ENCODE results near the gene CACNA1A. TPM values are rescaled to one million over a fixed set of nuclear protein-coding genes. Genes with fewer than 3 reads are reported as not detected.
A peak's percentile ranks its signal among the peaks of the same experiment; 100 is the strongest.
"Not testable (repeated sequence)": the region's sequence is repeated elsewhere in the genome, so short reads cannot be mapped to it uniquely, and the experiment has no call there.

Gene CACNA1A
- total RNA-seq, 1 experiment from 2014 or later: not detected

DNA sequence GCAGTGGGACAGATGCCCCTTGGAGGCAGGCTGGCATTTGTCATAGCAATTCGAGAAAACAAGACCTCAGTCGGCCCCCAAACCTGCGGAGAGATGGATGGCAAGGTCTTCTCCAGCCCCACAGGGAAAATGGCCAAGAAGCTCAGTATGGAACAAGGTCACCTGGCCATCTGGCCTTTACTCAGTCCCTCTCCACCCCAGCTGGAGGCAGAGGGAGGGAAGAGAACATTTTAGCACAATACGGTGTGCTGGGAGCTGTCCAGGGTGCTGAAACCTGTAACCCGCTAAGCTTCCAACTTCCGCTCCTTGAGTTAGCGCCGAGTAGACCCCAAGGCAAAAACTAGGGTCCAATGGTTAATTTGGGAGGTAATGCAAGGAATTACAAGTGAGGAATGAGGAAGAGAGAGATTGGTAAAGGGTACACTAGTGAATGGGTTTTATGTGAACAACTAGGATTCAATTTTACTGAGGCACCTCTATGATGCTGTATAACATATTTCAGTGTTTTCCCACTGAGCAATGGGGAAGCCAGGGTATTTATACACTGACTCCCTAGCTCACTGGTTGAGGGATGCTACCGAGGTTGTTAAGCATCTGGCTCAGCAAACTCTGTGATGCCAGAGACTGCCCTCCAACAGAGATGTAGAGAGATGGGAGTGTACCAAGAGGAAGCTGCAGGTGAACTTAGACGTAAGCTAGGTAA is 64.3 kb downstream of the CACNA1A start:
- DNase-seq (ENCODE audit: low read depth, low spot score): peak; percentile 33
- in situ Hi-C loops (cut with HindIII; ENCODE audit: low pct_unique_long_range_greater_than_20kb, low sequenced_read_pairs): no loop called here

DNA sequence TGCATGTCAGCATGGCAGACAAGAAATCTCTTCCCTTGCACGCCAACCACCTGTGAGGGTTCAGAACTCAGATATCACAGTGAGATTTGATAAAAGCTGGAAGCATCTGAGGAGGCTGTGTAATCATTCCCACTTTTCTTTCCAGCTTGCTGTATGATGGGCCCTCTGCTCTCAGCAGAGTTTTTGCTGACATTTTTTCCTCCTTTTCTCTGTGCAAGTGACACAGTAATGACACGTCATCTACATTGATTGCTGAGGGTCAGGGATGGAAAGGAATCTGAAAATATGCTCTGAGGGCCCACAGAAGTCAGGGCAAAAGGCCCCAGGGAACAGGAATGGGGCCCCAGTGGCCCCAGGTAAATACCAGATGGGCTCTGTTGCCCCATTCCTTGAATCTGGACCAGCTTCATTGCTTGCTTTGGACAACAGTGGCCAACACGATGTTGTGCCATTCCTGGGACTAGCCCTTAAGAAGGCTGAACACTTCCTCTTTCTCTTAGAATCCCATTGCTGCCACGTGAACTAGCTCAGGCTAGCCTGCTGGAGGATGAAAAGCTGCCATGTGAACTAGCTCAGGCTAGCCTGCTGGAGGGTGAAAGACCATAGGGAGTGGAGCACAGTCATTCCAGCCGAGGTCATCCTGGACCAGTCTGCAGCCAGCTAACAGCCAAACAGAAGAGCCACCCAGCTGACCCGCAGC is 68.2 kb downstream of the CACNA1A start:
- in situ Hi-C loops (cut with HindIII; ENCODE audit: low pct_unique_long_range_greater_than_20kb, low sequenced_read_pairs): no loop called here
- no peak for DNase-seq (ENCODE audit: low read depth, low spot score)

DNA sequence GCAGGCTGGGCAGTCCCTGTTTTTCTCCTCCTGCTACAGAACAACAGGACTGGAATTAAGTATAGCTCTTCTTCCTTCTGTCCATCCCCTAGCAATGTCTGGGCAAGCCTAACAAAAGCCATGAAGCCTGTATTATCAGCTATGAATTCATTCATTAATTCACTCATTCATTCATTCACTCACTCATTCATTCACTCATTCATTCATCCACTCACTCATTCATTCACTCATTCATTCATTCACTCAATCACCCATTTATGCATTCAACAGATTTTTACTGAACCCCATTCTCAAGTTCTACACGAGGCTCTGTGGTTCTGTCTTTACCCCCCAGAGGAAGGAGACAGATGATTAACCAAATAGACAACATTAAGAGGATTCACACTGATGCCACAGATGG is 69.9 kb downstream of the CACNA1A start:
- in situ Hi-C loops (cut with HindIII; ENCODE audit: low pct_unique_long_range_greater_than_20kb, low sequenced_read_pairs): no loop called here
- DNase-seq (ENCODE audit: low read depth, low spot score): no peak

DNA sequence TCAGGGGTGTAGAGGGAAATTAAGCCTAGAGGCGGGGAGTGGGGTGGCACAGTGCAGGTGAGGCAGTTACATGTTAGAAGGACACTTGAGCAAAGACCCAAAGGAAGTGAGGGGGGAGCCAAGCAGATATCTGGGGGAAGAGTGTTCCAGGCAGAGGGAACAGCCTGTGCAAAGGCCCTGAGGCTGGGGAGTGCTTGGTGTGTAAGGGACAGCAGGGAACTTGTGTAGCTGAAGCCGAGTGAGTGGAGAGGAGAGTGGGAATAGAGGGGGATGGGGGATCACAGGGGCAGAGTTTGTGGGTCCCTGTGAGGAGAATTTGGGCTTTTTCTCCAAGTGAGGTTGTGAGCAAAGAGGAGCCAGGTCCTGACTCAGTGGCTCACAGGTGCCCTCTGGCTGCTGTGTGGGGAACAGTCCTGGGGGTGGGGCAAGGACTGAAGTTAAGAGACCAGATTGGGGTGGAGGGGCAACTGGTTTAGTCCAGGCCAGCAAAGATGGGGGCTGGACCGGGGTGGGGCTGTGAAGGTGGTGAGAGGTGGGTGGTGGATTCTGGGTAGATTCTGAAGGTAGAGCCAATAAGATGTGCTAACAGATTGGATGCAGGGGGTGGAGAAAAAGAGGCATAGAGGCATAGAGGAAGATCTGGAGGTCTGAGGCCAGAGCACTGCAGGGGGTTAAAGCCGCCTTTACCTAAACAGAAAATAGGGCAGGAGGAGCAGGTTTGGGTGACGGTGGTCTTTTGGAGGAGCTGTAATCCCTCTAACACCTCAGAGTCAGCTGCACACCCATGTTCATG is 75.3 kb downstream of the CACNA1A start:
- in situ Hi-C loops (cut with HindIII; ENCODE audit: low pct_unique_long_range_greater_than_20kb, low sequenced_read_pairs): no loop called here
- peak; percentile 58 for DNase-seq (ENCODE audit: low read depth, low spot score)

DNA sequence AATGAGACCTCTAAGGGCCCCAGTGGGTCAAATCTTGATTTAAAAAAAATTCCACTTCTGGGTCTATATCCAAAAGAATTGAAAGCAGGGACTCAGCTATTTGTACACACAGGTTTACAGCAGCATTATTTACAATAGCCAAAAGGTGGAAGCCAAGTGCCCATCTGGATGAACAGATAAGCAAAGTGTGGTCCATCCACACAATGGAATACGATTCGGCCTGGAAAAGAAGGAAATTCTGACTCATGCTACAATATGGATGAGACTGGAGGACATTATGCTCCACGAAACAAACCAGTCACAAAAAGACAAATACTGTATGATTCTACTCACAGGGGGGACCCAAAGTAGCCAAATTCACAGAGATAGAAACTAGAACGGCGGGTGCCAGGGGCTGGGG is 76.7 kb downstream of the CACNA1A start:
- in situ Hi-C loops (cut with HindIII; ENCODE audit: low pct_unique_long_range_greater_than_20kb, low sequenced_read_pairs): no loop called here
- DNase-seq (ENCODE audit: low read depth, low spot score): no peak

DNA sequence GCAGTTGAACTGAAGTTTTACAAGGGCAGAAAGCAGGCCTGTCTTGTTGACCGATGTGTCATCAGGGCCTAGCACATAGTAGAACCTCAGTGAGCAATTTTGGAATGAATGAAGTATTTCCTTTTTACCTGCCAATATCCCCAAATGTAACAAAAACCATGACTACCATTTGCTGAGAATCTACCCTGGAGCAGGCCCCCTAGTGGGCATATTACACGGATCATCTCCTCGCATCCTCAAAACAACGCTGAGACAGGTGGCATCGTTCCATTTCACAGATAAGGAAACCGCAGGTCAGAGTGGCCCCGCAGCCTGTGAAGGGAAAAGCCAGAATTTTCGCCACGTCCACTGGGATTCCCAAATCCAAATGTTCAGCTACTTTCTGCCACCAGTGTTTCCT is 77.9 kb downstream of the CACNA1A start:
- DNase-seq (ENCODE audit: low read depth, low spot score): peak; percentile 42

DNA sequence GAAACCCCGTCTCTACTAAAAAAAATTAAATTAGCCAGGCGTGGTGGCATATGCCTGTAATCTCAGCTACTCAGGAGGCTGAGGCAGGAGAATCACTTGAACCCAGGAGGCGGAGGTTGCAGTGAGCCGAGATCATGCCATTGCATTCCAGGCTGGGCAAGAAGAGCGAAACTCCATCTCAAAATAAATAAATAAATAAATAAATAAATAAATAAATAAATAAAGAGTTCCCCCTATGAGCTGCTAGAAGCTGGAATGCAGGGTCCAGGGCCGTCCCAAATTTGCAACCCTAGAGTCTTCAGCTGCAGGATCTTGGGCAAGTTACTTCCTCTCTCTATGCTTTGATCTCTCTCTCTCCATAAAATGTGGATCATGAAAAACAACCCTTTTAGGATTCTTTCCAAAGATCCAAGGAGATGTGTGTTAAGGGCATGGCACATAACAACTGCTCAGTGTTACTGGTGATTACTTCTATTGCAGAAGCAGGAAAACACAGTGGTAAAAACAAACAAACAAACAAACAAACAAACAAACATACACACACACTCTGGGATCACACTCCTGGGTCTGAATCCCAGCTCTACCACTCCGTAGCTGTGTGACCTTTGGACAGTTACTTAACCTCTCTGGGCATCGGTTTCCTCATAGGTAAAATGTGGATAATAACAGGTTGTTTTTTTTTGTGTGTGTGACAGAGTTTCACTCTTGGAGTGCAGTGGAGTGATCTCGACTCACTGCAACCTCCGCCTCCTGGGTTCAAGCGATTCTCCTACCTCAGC is 78.8 kb downstream of the CACNA1A start:
- no peak for DNase-seq (ENCODE audit: low read depth, low spot score)
- in situ Hi-C loops (cut with HindIII; ENCODE audit: low pct_unique_long_range_greater_than_20kb, low sequenced_read_pairs): no loop called here

More for the DNA sequence above, 77.9 kb downstream of the CACNA1A start:
- in situ Hi-C loops (cut with HindIII; ENCODE audit: low pct_unique_long_range_greater_than_20kb, low sequenced_read_pairs): no loop called here

DNA sequence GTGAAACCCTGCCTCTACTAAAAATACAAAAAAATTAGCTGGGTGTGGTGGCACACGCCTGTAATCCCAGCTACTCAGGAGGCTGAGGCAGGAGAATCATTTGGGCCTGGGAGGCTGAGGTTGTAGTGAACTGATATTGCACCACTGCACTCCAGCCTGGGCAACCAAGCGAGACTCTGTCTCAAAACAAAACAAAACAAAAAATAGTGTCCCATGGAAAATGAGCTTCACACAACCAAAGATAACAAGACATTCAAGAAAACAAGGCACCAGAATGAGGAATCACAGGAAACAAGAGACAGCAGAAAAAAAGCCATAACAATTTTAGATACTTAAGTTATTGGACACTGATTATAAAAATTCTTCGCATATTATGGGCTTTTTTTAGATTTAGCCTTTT is 80.4 kb downstream of the CACNA1A start:
- in situ Hi-C loops (cut with HindIII; ENCODE audit: low pct_unique_long_range_greater_than_20kb, low sequenced_read_pairs); DNase-seq (ENCODE audit: low read depth, low spot score): not testable (repeated sequence)

DNA sequence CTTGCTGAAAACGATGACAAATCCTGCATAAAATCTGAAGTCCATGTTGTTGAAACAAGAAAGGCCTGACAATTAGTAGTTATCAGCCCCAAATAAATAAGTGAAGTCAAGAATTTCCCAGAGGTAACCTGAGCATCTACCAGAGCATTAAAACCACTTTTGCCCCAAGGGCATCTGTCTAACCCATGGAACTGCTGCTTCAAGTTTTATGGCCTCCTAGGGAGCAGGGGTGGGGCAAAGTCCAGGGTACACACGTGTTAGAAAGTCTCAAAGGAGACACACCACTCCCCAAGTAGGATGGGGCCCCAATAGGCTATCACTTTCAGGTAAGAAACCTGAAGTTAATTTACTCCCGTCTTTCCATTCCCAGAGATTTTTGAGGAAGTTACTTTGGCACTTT is 81.1 kb downstream of the CACNA1A start:
- in situ Hi-C loops (cut with HindIII; ENCODE audit: low pct_unique_long_range_greater_than_20kb, low sequenced_read_pairs): no loop called here
- DNase-seq (ENCODE audit: low read depth, low spot score): no peak

DNA sequence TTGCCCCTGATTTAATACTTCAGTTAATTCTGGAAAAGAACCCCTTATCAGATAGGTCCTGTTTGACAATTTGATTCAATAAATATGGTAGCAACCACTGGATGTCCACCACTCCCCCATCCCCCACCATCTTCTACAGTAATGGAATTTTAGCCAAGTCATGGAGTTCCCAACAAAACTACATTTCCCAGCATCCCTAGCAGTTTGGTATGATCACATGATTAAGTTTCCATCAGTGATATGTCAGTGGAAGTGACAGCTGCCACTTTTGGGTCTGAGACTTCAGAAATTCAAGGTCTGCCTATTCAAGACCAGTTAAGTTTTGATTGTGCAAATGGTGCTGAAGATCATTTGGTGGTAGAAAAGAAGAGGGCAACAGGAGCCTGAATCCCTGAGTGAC is 85.5 kb downstream of the CACNA1A start:
- DNase-seq (ENCODE audit: low read depth, low spot score): no peak
- in situ Hi-C loops (cut with HindIII; ENCODE audit: low pct_unique_long_range_greater_than_20kb, low sequenced_read_pairs): no loop called here

DNA sequence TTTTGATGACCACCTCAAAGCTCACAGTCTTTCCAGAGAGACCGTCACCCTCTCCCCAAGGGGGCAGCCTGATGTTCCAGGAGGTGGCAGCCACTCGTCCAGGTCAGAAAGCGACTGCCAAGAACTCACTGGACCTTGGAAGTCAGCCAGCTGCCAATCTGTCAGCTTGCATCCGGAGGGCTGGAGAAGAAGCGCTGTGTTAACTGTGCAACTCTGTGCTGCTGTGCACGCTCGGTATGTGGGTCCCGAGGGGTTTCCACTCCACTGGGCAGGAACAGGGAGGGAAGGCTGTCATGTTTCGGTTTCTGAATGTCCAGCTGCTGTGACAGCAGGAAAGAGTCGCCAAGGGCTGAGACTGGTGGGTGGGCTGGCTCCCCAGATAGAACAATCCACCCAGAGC is 89.2 kb downstream of the CACNA1A start:
- DNase-seq (ENCODE audit: low read depth, low spot score): no peak
- in situ Hi-C loops (cut with HindIII; ENCODE audit: low pct_unique_long_range_greater_than_20kb, low sequenced_read_pairs): no loop called here

DNA sequence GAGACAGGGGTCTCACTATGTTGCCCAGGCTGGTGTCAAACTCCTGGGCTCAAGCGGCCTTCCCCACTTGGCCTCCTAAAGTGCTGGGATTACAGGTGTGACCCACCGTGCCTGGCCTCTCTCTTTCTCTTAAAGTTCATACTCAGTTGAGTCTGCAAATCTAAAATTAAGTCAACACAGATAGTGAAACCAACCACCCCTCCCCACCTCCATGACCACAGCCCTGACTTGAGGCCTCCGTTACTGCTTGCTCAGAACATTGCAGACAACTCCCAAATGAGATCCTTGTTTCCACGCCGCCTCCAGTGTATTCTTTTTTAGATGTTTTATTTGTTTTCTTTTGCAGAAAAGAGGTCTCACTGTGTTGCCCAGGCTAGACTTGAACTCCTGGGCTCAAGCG is 94.4 kb downstream of the CACNA1A start:
- DNase-seq (ENCODE audit: low read depth, low spot score): no peak
- in situ Hi-C loops (cut with HindIII; ENCODE audit: low pct_unique_long_range_greater_than_20kb, low sequenced_read_pairs): no loop called here

DNA sequence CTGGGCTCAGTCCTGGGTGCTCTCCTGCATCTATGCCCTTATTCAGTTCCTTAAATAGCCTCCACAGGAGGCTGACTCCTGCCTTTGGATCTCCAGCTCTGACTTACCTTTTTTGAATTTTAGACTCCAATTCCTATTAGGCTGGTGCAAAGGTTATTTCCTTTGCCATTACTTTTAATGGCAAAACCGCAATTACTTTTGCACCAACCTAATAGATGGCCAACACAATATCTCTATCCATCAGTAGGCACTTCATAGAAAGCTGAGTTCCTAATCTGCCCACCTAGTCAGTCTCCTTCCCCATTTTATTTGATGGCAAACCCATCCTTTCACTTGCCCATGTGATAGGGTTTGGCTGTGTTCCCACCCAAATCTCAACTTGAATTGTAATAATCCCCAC is 95.3 kb downstream of the CACNA1A start:
- in situ Hi-C loops (cut with HindIII; ENCODE audit: low pct_unique_long_range_greater_than_20kb, low sequenced_read_pairs): no loop called here
- DNase-seq (ENCODE audit: low read depth, low spot score): no peak

DNA sequence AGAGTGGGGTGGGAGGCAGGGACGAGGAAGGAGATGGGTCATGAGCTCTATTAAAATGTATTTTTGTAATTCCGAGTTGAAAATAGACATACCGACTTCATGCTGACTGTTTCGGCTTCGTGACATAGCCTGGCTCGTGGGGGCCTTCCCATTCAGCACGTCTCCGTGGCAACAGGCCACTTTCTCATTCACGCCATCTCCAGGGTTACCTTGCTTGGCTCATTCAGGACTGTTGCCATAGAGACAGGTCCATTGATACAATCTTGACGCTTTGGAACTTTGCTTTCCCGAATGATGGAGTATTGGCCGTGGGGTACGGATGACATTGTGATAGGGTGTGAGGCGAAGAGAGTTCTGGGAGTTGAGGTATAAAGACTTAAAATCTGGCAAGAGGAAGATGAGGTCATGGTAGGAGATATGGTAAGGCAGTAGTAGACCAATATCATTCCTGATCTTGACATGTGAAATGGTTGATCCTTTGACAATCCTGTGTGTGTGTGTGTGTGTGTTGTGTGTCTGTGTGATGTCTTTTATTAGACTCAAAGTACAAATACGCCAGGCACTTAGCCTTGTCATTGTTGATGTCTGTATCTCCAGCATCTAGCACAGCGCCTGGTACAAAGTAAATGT is 97.3 kb downstream of the CACNA1A start:
- in situ Hi-C loops (cut with HindIII; ENCODE audit: low pct_unique_long_range_greater_than_20kb, low sequenced_read_pairs): no loop called here
- DNase-seq (ENCODE audit: low read depth, low spot score): no peak

DNA sequence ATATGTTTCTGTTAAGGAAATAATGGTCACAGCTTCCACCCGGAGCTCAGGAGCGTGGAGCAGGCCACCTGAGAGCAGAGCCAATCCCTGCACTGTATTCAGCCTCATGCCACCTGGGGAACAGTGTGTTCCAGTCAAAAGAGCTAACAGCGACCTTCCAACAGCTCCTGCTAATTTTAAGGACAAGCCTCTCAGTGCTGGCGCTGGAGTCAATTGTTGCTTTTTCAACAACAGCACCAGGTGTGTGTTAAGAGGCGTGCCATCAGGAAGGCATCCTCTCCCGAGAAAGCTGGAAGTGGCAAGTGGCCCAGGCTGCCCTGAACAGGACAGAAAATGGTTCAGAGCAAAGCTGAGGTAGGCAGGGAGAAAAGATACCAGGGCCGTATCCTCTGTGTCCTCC is 102.0 kb downstream of the CACNA1A start:
- DNase-seq (ENCODE audit: low read depth, low spot score): no peak
- in situ Hi-C loops (cut with HindIII; ENCODE audit: low pct_unique_long_range_greater_than_20kb, low sequenced_read_pairs): no loop called here

DNA sequence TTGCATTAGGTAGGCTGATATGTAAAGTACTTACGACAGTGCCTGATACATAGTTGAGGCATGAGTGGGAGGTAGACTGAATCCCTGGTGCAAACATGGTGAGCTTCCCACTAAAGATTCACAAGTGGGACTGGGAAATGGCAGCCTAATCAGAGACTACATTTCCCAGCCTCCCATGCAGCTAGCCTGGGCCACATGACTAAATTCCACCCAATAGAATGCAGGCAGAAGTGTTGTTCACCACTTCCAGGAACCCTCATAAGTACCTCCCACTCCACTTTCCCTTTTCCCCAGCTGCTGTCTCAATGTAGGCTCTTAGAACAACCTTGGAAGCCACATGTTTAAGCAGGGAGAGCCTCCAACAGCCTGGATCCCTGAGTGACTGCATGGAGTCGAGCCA is 104.9 kb downstream of the CACNA1A start:
- DNase-seq (ENCODE audit: low read depth, low spot score): peak; percentile 60
- in situ Hi-C loops (cut with HindIII; ENCODE audit: low pct_unique_long_range_greater_than_20kb, low sequenced_read_pairs): no loop called here

DNA sequence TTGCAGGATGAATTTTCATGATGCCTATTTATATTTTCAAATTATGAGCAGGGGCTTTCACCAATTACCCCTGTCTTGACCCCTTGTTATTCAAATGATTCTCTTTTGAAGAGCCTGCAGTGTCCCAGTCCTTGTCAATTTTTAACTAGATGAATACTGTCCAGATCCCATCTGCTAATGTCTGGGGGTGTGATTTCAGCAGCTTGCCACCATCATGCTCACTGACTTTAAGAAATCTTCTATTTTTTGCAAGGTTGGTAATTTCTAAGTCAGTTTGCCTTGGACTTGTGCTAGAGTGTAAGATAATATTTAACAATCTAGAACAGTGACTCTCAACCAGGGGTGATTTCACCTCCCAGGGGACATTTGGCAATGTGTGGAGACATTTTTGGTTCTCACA is 106.0 kb downstream of the CACNA1A start:
- in situ Hi-C loops (cut with HindIII; ENCODE audit: low pct_unique_long_range_greater_than_20kb, low sequenced_read_pairs): no loop called here
- DNase-seq (ENCODE audit: low read depth, low spot score): no peak
